GM12878 (cell line): ENCODE data around the gene PLEKHG4B. TPM values are rescaled to one million over a fixed set of nuclear protein-coding genes. Genes with fewer than 3 reads are reported as not detected.

Experiments
- ATAC-seq: fragments of 200-7000 bp; cut with Tn5 transposase; 3 replicates; pipeline ENCODE4 v1.9.1; 2020; ENCODE audit warnings: mild to moderate bottlenecking, moderate library complexity
- BruUV-seq: library from RNA; stranded (reverse); fragments of 400-500 nt; replicated peaks from 2 replicates; lab custom pipeline; 2021; lab: Mats Ljungman, UMichigan
- CTCF ChIA-PET: fragments of 300-600 bp; sonication (Branson Sonifier 250); formaldehyde crosslinking; extraction: SDS; loops from one replicate; lab custom pipeline; 2021; ENCODE audit warnings: inconsistent platforms; lab: Yijun Ruan, JAX
- POLR2A ChIA-PET: fragments of 350-600 bp; formaldehyde crosslinking; extraction: SDS; loops from one replicate; lab custom pipeline; 2021; ENCODE audit warnings: inconsistent platforms; lab: Charles Lee
- RAD21 ChIA-PET: fragments of 300-600 bp; sonication (Branson Sonifier 250); formaldehyde crosslinking; loops from one replicate; lab custom pipeline; 2023; ENCODE audit warnings: antibody characterized with exemption; ENCODE audit not compliant: unreplicated experiment; lab: Charles Lee
- SMC1A ChIA-PET: fragments of 300-600 bp; sonication (Branson Sonifier 250); formaldehyde crosslinking; loops from one replicate; lab custom pipeline; 2023; ENCODE audit not compliant: unreplicated experiment, uncharacterized antibody; lab: Charles Lee
- DNase-seq: peaks from one replicate; pipeline ENCODE4 v3.0.0-alpha.2; 2011; ENCODE audit warnings: low read depth, low spot score
- FAIRE-seq: peaks from 3 replicates; lab custom pipeline; 2011; peaks lifted over from hg19 to GRCh38; lab: Jason Lieb, UNC
- H2AFZ ChIP-seq: 2 replicates; pipeline ENCODE4 v1.6.0; 2011; ENCODE audit warnings: low read depth, low read length, control low read depth; ENCODE audit not compliant: control insufficient read depth
- H3K27ac ChIP-seq: 2 replicates; pipeline ENCODE4 v1.5.1; 2011; ENCODE audit warnings: control low read depth; ENCODE audit not compliant: control insufficient read depth, insufficient read depth
- H3K27me3 ChIP-seq, 2 experiments: replicated peaks in 1 of 2; 2 replicates each; pipeline versions ENCODE4 v1.6.0 to v1.6.1; 2011; ENCODE audit warnings: low read length in 1 of 2; ENCODE audit not compliant: control insufficient read depth in 2 of 2, insufficient read depth in 2 of 2
- H3K36me3 ChIP-seq, 2 experiments: 2 replicates each; pipeline ENCODE4 v1.5.1; 2011; ENCODE audit warnings: low read length in 1 of 2; ENCODE audit not compliant: control insufficient read depth in 2 of 2, insufficient read depth in 2 of 2
- H3K4me1 ChIP-seq: 2 replicates; pipeline ENCODE4 v1.6.1; 2011; ENCODE audit warnings: mild to moderate bottlenecking, low read length, moderate library complexity, mixed read lengths; ENCODE audit not compliant: control insufficient read depth, insufficient read depth
- H3K4me2 ChIP-seq: 2 replicates; pipeline ENCODE4 v1.6.0; 2011; ENCODE audit warnings: control low read depth; ENCODE audit not compliant: control insufficient read depth, insufficient read depth
- H3K4me3 ChIP-seq: fragments of 200-600 bp; sonication (generic); 2 replicates; pipeline ENCODE4 v1.5.1; 2016
- H3K79me2 ChIP-seq: 2 replicates; pipeline ENCODE4 v1.6.0; 2011; ENCODE audit warnings: low read length; ENCODE audit not compliant: control insufficient read depth, insufficient read depth
- H3K9ac ChIP-seq: 2 replicates; pipeline ENCODE4 v1.8.0; 2011; ENCODE audit warnings: low read length, control low read depth, mixed read lengths; ENCODE audit not compliant: control insufficient read depth, insufficient read depth
- H3K9me3 ChIP-seq: replicated peaks from 3 replicates; pipeline ENCODE4 v1.5.1; 2011; ENCODE audit warnings: mild to moderate bottlenecking, low read length; ENCODE audit not compliant: control insufficient read depth, insufficient read depth
- H4K20me1 ChIP-seq: 2 replicates; pipeline ENCODE4 v1.6.0; 2011; ENCODE audit not compliant: control insufficient read depth, insufficient read depth
- ATF7 ChIP-seq: fragments of 450-650 bp; IDR thresholded peaks from 2 replicates; pipeline ENCODE4 v1.6.1; 2016; ENCODE audit warnings: low read depth, mild to moderate bottlenecking
- BCL11A ChIP-seq: IDR thresholded peaks from 2 replicates; pipeline ENCODE4 v1.6.1; 2011; ENCODE audit warnings: low read depth, low read length
- CBFB ChIP-seq: IDR thresholded peaks from 2 replicates; pipeline ENCODE4 v1.6.1; 2016; ENCODE audit warnings: antibody characterized with exemption, low read depth
- CHD1 ChIP-seq: IDR thresholded peaks from 2 replicates; pipeline ENCODE4 v1.6.1; 2012; ENCODE audit warnings: low read depth, low read length, improper control_type of control experiment
- TARDBP ChIP-seq: IDR thresholded peaks from 2 replicates; pipeline ENCODE4 v1.6.1; 2016; ENCODE audit warnings: borderline replicate concordance
- WRNIP1 ChIP-seq: IDR thresholded peaks from 2 replicates; pipeline ENCODE4 v1.6.1; 2011; ENCODE audit warnings: low read depth, low read length, improper control_type of control experiment, borderline replicate concordance
- WGBS: methylation state at CpG from one replicate; pipeline ENCODE4 v1.1.6; 2016; ENCODE audit warnings: low lambda C conversion rate; ENCODE audit not compliant: insufficient replicate concordance, insufficient coverage; ENCODE audit errors: missing lambda C conversion rate; 5-methylcytosine and 5-hydroxymethylcytosine counted together
- in situ Hi-C: fragments of 300-500 bp; cut with MboI; formaldehyde crosslinking; loops from 9 replicates; pipeline ENCODE4 v1.14.3; 2018; ENCODE audit warnings: mixed read lengths
- intact Hi-C: fragments of 100-400 bp; cut with micrococcal nuclease; formaldehyde crosslinking; loops from one replicate; pipeline ENCODE4 v1.14.2; 2022; ENCODE audit not compliant: unreplicated experiment
- polyA plus RNA-seq, 11 experiments: library from polyadenylated mRNA; depleted of rRNA in 4 of 11; unstranded in 6 of 11; stranded (reverse) in 5 of 11; fragments of >200 nt; fragmentation: Nextera tagmentation in 4 of 11; fragmentation: Illumina TruSeq in 1 of 11; extraction: Ambion mirVana in 4 of 11; extraction: Trizol in 1 of 11; gene quantifications; 1 replicate in 1 of 11; 2 replicates in 10 of 11; pipeline versions ENCODE4 v1.2.1 to v1.2.3, GENCODE V29; 2011 to 2016; ENCODE audit warnings: inconsistent platforms in 2 of 11, missing spikeins in 2 of 11, low read depth in 1 of 11
- total RNA-seq, 4 experiments: library from RNA; depleted of rRNA in 3 of 4; stranded (reverse); fragments of >200 nt in 3 of 4; fragmentation: Illumina TruSeq in 1 of 4; extraction: Trizol in 1 of 4; gene quantifications; 2 replicates each; pipeline versions ENCODE4 v1.2.1 to v1.2.3, GENCODE V29; 2013 to 2021
- TF ChIP-seq, protein P1 (sequence below): IDR thresholded peaks from 2 replicates; pipeline ENCODE4 v1.6.1; 2012; ENCODE audit warnings: low read depth, low read length, improper control_type of control experiment
- TF ChIP-seq, protein P2 (sequence below): fragments of 450-650 bp; IDR thresholded peaks from 2 replicates; pipeline ENCODE4 v1.6.1; 2017; ENCODE audit warnings: mild to moderate bottlenecking
- TF ChIP-seq, protein P3 (sequence below): IDR thresholded peaks from 2 replicates; pipeline ENCODE4 v1.6.1; 2011; ENCODE audit warnings: low read depth, low read length, improper control_type of control experiment, borderline replicate concordance
- TF ChIP-seq, protein P4 (sequence below): IDR thresholded peaks from 2 replicates; pipeline ENCODE4 v1.6.1; 2012; ENCODE audit warnings: low read depth, low read length, improper control_type of control experiment
- TF ChIP-seq, protein P5 (sequence below): fragments of 450-650 bp; IDR thresholded peaks from 2 replicates; pipeline ENCODE4 v1.6.1; 2016; ENCODE audit warnings: mild to moderate bottlenecking

Gene PLEKHG4B
- total and polyA plus RNA-seq, 10 of the 15 experiments (the other 5 are each of a cell fraction or from before 2014, with no cell fraction given) = under 0.01 to 0.05 (median 0.01) TPM; not detected in 6

DNA sequence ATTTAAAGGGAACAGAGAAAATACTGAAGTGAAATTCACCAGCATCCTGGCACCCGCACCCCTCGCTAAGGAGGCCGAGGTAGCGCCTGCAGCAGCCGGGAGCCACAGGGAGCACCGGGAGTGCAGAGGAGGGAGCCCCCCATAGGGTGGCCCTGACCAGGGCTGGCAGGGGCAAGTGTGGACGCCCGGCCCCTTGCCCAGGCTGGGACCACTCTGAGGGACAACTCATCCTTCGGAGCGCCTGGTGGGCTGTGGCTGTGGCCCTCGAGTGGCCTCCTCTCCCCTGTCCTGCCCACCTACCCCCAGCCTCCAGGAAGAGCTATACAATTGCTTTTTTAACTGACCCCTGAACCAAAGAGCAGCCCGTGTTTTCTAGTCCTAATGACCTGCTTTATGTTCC lies 47.0 kb downstream of the PLEKHG4B start (continued):
- TF ChIP-seq, protein P1, sequence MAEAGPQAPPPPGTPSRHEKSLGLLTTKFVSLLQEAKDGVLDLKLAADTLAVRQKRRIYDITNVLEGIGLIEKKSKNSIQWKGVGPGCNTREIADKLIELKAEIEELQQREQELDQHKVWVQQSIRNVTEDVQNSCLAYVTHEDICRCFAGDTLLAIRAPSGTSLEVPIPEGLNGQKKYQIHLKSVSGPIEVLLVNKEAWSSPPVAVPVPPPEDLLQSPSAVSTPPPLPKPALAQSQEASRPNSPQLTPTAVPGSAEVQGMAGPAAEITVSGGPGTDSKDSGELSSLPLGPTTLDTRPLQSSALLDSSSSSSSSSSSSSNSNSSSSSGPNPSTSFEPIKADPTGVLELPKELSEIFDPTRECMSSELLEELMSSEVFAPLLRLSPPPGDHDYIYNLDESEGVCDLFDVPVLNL = no peak
- TF ChIP-seq, protein P2, sequence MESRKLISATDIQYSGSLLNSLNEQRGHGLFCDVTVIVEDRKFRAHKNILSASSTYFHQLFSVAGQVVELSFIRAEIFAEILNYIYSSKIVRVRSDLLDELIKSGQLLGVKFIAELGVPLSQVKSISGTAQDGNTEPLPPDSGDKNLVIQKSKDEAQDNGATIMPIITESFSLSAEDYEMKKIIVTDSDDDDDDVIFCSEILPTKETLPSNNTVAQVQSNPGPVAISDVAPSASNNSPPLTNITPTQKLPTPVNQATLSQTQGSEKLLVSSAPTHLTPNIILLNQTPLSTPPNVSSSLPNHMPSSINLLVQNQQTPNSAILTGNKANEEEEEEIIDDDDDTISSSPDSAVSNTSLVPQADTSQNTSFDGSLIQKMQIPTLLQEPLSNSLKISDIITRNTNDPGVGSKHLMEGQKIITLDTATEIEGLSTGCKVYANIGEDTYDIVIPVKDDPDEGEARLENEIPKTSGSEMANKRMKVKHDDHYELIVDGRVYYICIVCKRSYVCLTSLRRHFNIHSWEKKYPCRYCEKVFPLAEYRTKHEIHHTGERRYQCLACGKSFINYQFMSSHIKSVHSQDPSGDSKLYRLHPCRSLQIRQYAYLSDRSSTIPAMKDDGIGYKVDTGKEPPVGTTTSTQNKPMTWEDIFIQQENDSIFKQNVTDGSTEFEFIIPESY = no peak

DNA sequence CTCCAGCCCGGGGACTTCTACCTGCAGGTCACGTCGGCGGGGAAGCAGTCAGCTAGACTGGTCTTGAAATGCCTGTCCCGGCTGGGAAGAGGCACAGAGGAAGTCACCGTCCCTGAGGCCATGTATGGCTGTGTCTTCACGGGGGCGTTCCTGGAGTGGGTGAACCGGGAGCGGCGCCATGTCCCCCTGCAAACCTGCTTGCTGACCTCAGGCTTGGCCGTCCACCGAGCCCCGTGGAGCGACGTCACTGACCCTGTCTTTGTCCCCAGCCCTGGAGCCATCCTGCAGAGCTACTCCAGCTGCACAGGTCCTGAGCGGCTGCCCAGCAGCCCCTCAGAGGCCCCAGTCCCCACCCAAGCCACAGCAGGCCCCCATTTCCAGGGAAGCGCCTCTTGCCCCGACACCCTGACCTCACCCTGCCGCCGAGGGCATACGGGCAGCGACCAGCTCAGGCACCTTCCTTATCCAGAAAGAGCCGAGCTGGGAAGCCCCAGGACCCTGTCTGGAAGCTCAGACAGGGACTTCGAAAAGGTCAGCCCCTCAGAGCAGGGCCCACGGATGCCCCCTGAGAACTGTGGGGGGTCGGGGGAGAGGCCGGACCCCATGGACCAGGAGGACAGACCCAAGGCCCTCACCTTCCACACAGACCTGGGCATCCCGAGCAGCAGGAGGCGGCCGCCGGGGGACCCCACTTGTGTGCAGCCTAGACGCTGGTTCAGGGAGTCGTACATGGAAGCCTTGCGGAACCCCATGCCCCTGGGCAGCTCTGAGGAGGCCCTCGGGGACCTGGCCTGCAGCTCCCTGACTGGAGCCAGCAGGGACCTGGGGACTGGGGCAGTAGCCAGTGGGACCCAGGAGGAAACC lies 47.8 kb downstream of the PLEKHG4B start:
- no peaks in the 10 kb centered on the region for H3K9me3 ChIP-seq
- no peak overlapping the region for H2AFZ ChIP-seq
- FAIRE-seq (no peak), ATAC-seq (no peak), DNase-seq (no peak)
- in situ Hi-C loops (no loop called here), intact Hi-C loops (no loop called here)
- no peak overlapping the region for H3K27ac ChIP-seq
- no peaks in the 10 kb centered on the region for H3K4me1 ChIP-seq
- CTCF ChIA-PET = interaction anchor here (0.6 kb wide), 1 partner anchor 117 kb away, joined by 3 read pairs; no protein-coding TSS in a partner anchor
- no peak overlapping the region for H3K4me2 ChIP-seq
- RAD21 ChIA-PET = no interaction called here
- WGBS = 73% methylated on average over 26 of the region's 36 CpGs
- TF ChIP-seq, protein P3, sequence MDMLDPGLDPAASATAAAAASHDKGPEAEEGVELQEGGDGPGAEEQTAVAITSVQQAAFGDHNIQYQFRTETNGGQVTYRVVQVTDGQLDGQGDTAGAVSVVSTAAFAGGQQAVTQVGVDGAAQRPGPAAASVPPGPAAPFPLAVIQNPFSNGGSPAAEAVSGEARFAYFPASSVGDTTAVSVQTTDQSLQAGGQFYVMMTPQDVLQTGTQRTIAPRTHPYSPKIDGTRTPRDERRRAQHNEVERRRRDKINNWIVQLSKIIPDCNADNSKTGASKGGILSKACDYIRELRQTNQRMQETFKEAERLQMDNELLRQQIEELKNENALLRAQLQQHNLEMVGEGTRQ = no peak
- no peak for TF ChIP-seq TARDBP
- no peak for TF ChIP-seq BCL11A
- TF ChIP-seq, protein P4, sequence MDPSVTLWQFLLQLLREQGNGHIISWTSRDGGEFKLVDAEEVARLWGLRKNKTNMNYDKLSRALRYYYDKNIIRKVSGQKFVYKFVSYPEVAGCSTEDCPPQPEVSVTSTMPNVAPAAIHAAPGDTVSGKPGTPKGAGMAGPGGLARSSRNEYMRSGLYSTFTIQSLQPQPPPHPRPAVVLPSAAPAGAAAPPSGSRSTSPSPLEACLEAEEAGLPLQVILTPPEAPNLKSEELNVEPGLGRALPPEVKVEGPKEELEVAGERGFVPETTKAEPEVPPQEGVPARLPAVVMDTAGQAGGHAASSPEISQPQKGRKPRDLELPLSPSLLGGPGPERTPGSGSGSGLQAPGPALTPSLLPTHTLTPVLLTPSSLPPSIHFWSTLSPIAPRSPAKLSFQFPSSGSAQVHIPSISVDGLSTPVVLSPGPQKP = no peak
- no peak for TF ChIP-seq CHD1
- TF ChIP-seq WRNIP1 = no peak
- TF ChIP-seq ATF7 = no peak
- no peak for TF ChIP-seq CBFB
- TF ChIP-seq, protein P5, sequence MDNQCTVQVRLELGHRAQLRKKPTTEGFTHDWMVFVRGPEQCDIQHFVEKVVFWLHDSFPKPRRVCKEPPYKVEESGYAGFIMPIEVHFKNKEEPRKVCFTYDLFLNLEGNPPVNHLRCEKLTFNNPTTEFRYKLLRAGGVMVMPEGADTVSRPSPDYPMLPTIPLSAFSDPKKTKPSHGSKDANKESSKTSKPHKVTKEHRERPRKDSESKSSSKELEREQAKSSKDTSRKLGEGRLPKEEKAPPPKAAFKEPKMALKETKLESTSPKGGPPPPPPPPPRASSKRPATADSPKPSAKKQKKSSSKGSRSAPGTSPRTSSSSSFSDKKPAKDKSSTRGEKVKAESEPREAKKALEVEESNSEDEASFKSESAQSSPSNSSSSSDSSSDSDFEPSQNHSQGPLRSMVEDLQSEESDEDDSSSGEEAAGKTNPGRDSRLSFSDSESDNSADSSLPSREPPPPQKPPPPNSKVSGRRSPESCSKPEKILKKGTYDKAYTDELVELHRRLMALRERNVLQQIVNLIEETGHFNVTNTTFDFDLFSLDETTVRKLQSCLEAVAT = no peak
- no peaks in the 10 kb centered on the region for H3K36me3 ChIP-seq
- H3K9ac ChIP-seq = no peak overlapping the region
- no peaks in the 10 kb centered on the region for H3K27me3 ChIP-seq
- no TSS peak for BruUV-seq
- no peaks in the 10 kb centered on the region for H3K79me2 ChIP-seq
- SMC1A ChIA-PET = no interaction called here
- H4K20me1 ChIP-seq = no peaks in the 10 kb centered on the region
- H3K4me3 ChIP-seq = no peak overlapping the region
- POLR2A ChIA-PET = no interaction called here
